Uterus (tissue), 4 donors: ENCODE results near the gene LRRTM3. TPM values are rescaled to one million over a fixed set of nuclear protein-coding genes. Genes with fewer than 3 reads are reported as not detected.

Experiments used
- DNase-seq, 2 donors: peaks; one replicate each; pipeline ENCODE4 v3.0.0-alpha.2; 2019 to 2020
- H3K27ac ChIP-seq, 2 donors: fragments of 200-600 bp; sonication (generic); 1 replicate in 1 of 2; 2 replicates in 1 of 2; pipeline ENCODE4 v1.5.1; 2016 to 2018
- H3K27me3 ChIP-seq, 2 donors: fragments of 200-600 bp; sonication (generic); one replicate each; pipeline ENCODE4 v1.5.1; 2018 to 2019; ENCODE audit warnings: control low read depth in 1 of 2
- H3K36me3 ChIP-seq, 2 donors: fragments of 200-600 bp; sonication (generic); one replicate each; pipeline ENCODE4 v1.5.1; 2019; ENCODE audit warnings: control low read depth in 1 of 2
- H3K4me1 ChIP-seq, 2 donors: fragments of 200-600 bp; sonication (generic); one replicate each; pipeline ENCODE4 v1.5.1; 2018 to 2019; ENCODE audit warnings: control low read depth in 1 of 2
- H3K4me3 ChIP-seq, 2 donors: fragments of 200-600 bp; sonication (generic); 1 replicate in 1 of 2; 2 replicates in 1 of 2; pipeline ENCODE4 v1.5.1; 2018 to 2019; ENCODE audit warnings: mild to moderate bottlenecking in 1 of 2
- H3K9me3 ChIP-seq, 2 donors: fragments of 200-600 bp; sonication (generic); one replicate each; pipeline ENCODE4 v1.5.1; 2019; ENCODE audit warnings: control low read depth in 1 of 2
- CTCF ChIP-seq, 4 experiments: fragments of 200-600 bp in 2 of 4; fragments of 450-650 bp in 2 of 4; sonication (generic) in 2 of 4; IDR thresholded peaks; one replicate each; pipeline ENCODE4 v1.5.1; 2016 to 2019; ENCODE audit warnings: antibody characterized with exemption in 4 of 4, mild to moderate bottlenecking in 2 of 4, moderate library complexity in 1 of 4
- POLR2A ChIP-seq, 2 donors: fragments of 450-650 bp; IDR thresholded peaks; one replicate each; pipeline ENCODE4 v1.6.1; 2016; ENCODE audit warnings: antibody characterized with exemption in 2 of 2, mild to moderate bottlenecking in 1 of 2, moderate library complexity in 1 of 2
- intact Hi-C: fragments of 100-400 bp; cut with DNase I; formaldehyde crosslinking; loops from one replicate; pipeline ENCODE4 v1.15.1; 2023; ENCODE audit warnings: low total_unique reads
- total RNA-seq, 4 donors: library from RNA; depleted of rRNA in 3 of 4; stranded (reverse); fragments of >200 nt in 3 of 4; gene quantifications; one replicate each; pipeline versions ENCODE4 v1.1.0 to v1.2.4, GENCODE V29; 2014 to 2023
- donor health status: DM: yes; HTN: yes; CAD: no.

The LRRTM3 gene
- total RNA-seq, 4 donors from 2014 or later, result 0.40 to 1.9 TPM; not detected in 2

- no peak for DNase-seq
- Histone ChIP-seq H3K27ac (no peak overlapping the region), H3K36me3 (no peaks in the 10 kb centered on the region), H3K9me3 (no peaks in the 10 kb centered on the region), H3K4me3 (no peak overlapping the region), H3K4me1 (no peaks in the 10 kb centered on the region), H3K27me3 (no peaks in the 10 kb centered on the region)
- TF ChIP-seq CTCF (IDR thresholded peaks at IDR 0.05), result peak; percentile 45 to 63 (median 56)
- TF ChIP-seq POLR2A (IDR thresholded peaks at IDR 0.05), result no peak
- intact Hi-C loops, result no loop called here
These were observed 5.6 kb downstream of the LRRTM3 start for GRCh38 chr10:66931340-66931948.

GRCh38 chr10:66931949-66932343 is 6.1 kb downstream of the LRRTM3 start:
- Histone ChIP-seq H3K4me1 (no peaks in the 10 kb centered on the region), H3K9me3 (no peaks in the 10 kb centered on the region), H3K4me3 (no peak overlapping the region), H3K27me3 (no peaks in the 10 kb centered on the region), H3K27ac (no peak overlapping the region), H3K36me3 (no peaks in the 10 kb centered on the region)
- DNase-seq, result no peak
- intact Hi-C loops, result no loop called here
- TF ChIP-seq CTCF (IDR thresholded peaks at IDR 0.05) (no peak), POLR2A (IDR thresholded peaks at IDR 0.05) (no peak)

GRCh38 chr10:66934711-66935110 is 8.9 kb downstream of the LRRTM3 start:
- TF ChIP-seq CTCF (IDR thresholded peaks at IDR 0.05) (no peak), POLR2A (IDR thresholded peaks at IDR 0.05) (no peak)
- no peak overlapping the region for H3K4me3 ChIP-seq
- intact Hi-C loops, result no loop called here
- H3K36me3 ChIP-seq, result no peaks in the 10 kb centered on the region
- no peaks in the 10 kb centered on the region for H3K4me1 ChIP-seq
- no peaks in the 10 kb centered on the region for H3K27me3 ChIP-seq
- no peak overlapping the region for H3K27ac ChIP-seq
- H3K9me3 ChIP-seq, result no peaks in the 10 kb centered on the region
- no peak for DNase-seq

- H3K27ac ChIP-seq, result no peak overlapping the region
- no peaks in the 10 kb centered on the region for H3K9me3 ChIP-seq
- TF ChIP-seq CTCF (IDR thresholded peaks at IDR 0.05) (no peak), POLR2A (IDR thresholded peaks at IDR 0.05) (no peak)
- H3K36me3 ChIP-seq, result no peaks in the 10 kb centered on the region
- H3K4me3 ChIP-seq, result no peak overlapping the region
- H3K27me3 ChIP-seq, result no peaks in the 10 kb centered on the region
- no peaks in the 10 kb centered on the region for H3K4me1 ChIP-seq
- intact Hi-C loops, result no loop called here
- no peak for DNase-seq
These were observed 15.1 kb downstream of the LRRTM3 start for GRCh38 chr10:66940965-66941364.

- H3K4me1 ChIP-seq, result no peaks in the 10 kb centered on the region
- intact Hi-C loops, result no loop called here
- H3K27ac ChIP-seq, result no peak overlapping the region
- TF ChIP-seq CTCF (IDR thresholded peaks at IDR 0.05) (no peak), POLR2A (IDR thresholded peaks at IDR 0.05) (no peak)
- no peak for DNase-seq
- H3K4me3 ChIP-seq, result no peak overlapping the region
- no peaks in the 10 kb centered on the region for H3K36me3 ChIP-seq
- no peaks in the 10 kb centered on the region for H3K27me3 ChIP-seq
- H3K9me3 ChIP-seq, result no peaks in the 10 kb centered on the region
These were observed 15.7 kb downstream of the LRRTM3 start for GRCh38 chr10:66941491-66941890.
